Measurements from ENCODE around the gene MYO16.
"Not testable (repeated sequence)": the region's sequence is repeated elsewhere in the genome, so short reads cannot be mapped to it uniquely, and the experiment has no call there.

The MYO16 gene

DNA sequence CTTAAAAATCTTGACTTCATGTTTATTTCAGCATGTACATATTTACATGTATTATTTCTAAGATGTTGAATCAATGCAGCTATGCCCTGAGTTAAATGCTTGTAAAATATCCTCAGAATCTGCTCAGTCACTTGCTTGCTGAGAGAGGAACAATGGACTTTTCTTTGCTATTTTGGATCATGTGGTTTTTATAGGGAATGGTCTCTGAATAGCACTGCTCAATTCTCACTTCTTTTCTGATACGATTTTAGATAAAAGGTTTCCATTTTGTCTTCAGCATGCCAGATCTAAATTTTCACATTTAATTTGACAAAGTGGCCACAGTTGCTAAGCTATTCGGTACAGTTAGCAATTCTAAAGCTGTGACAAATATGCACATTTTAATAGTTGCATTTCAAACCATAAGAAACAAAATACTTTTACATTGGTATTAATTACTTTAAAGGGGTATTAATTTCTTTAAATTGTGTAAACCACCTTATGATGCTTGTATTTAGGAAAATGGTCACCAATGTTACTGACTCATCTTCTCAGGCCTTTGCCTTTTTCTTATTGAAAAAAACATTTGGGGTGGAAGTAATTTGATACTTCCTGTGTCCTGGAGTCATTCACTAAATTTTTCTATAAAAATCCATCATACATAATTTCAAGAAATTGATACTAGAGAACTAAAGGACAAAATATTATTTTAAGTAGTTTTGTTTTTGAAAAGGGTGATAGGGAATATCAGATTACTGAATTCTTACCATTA lies 113.5 kb downstream of the MYO16 start:
- no peak for DNase-seq (ENCODE audit: low read depth)

DNA sequence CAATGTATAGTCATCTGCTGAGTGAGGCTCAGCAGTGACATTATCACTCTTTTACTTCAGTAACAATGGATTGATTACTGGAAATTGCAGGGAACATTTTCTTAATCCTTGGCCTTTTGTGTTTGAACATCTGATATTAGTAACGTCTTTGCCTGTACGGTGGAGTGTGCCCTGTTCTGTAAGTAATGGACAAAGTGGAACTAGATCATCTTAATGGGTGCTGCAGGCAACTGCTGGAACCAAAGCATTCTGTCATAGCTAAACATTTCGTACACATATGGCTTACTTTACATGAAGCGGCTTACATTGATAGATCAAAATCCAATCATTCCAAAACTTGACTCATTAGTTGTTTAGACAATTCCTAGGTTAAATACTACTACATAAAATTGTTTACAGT lies 114.1 kb downstream of the MYO16 start:
- DNase-seq (ENCODE audit: low read depth), result no peak

DNA sequence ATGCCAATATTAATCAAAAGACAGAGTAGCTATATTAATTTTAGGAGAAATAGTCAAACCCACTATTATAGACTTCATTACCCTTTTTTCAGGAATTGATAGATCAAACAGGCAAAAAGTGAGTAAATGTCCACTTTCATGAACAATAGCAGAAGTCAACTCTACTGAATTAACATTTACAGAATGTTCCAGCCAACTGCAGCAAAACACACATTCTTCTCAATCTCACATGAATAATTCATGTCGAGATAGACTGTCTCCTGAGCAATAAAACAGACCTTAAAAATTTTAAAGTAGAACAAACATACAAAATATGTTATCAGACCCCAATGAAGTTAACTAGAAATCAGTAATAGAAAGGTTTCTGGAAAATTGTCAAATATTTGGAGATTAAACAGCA lies 118.4 kb downstream of the MYO16 start:
- no peak for DNase-seq (ENCODE audit: low read depth)

DNA sequence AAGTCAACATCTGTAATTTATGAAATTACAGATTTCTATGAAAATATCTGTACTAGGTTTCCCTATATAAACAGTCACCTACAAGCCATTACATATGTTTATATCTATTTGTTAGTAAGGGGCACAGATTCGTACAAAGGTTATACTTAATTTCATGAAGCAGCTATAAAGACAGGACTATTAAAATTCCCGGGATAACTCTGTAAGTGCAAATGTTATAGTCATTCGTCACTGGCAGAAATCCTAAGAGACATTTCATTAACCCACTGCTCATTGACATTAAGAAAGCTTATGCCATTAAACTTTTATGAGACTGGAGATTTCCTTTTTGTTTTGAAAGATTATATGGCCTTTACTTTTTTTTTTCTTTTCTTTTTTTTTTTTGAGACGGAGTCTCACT lies 122.9 kb downstream of the MYO16 start:
- DNase-seq (ENCODE audit: low read depth), result no peak

DNA sequence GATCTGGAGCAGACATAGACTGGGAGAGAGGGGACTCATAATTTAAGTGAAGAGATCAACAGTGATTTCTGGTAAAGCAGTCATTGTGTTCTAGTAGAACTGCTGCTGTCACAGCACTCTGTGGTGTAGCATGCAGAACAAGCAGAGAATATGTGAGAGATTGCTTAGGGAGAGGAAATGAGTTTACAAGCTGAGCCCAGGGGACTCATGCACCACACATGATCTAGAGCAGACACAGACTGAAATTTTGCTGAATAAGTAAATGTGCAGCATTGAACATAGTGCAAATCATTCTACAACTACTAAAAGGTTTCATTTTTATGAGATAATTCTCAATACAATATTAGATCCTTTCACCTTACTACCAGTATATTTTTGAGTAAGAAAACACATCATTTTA lies 125.7 kb downstream of the MYO16 start:
- no peak for DNase-seq (ENCODE audit: low read depth)

DNA sequence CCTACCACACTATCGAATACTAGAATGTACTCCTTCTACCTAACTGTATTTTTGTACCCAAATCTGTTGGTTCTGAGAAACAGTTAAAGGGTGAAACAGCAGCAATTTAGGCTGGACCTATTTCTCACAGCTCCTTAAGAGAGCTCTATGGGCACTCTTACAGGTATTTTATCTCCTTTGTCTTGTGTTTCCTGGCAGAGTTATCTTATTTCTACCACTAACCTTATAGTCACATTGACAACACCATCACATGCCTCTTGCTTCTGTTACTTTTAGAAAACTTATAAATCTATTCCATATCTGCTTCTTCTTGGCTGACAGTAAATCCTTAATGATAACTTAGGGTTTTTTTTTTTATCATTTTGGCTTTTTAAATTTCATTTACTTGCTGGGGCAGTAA lies 130.7 kb downstream of the MYO16 start:
- DNase-seq (ENCODE audit: low read depth), result no peak

DNA sequence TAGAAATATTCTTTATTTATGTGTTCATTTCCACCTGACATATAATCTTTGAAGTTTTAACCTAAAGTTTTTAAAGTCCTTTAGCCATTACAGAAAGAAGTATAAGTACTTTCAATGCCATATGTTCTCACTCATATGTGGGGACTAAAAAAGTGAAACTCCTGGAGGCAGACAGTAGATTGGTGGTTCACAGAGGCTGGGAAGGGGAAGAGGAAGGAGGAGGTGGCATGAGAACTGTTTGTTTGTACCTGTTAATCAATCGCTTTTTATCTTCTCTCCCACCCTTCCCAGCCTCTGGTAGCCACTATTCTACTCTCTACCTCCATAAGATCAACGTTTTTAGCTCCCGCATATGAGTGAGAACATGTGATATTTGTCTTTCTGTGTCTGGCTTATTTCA lies 131.1 kb downstream of the MYO16 start:
- DNase-seq (ENCODE audit: low read depth), result no peak

DNA sequence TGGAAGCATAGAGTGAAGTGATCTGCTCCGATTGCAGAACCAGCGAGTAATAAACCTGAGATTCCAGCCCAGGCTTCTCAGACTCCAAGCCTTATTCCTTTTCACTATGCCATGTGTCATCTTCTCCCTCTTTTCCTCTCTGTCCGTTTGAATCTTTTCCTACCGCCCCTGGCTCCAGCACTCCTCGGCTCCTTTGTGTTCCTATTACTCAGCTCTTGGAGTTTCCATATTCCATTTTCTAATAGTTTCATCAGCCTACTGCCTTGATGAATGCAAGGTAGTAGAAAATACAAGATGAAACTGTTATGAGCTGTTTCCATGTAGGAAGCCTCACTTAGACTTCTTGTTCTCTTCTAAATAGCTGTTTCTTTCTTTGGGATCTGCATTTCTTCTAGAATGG lies 138.6 kb downstream of the MYO16 start:
- DNase-seq (ENCODE audit: low read depth), result no peak

DNA sequence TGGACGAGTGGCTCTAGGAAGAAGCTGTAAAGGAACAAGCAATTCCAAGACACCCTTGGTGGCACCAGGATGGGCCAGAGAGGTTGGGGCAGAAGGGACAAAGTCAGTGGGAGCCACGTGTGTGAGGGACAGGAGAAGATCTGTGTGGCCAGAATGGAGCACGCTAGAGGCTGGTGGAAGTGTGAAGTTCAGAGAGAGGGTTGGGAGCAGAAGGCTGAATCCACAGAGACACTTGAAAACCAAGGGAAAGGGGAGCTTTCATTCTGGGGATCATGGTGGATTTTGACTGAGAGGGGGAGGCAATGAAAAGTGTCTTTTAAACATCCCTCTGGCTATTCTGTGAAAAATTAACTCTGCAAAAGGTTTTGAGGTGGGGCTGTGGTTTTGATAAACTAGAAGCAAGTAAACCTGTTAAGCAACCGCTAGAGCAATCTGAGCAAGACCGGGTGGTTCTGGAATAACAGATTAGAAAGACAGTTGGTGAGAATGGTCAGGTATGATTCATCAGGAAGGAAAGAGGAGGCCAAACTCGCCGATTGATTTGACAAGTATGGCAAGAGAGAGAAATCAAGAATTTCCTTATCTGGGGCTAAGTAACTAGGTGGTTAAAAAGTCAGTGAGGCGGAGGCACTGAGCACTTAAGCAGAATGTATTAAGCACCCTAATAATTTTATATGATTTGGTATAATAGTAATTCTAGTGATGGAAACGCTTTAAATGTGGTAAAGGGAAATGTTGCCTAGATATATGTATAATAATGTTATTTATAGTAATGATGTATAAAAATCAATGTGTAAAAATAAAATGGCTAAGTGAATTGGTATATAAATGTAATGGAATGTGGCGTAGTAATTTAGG lies 140.0 kb downstream of the MYO16 start:
- DNase-seq (ENCODE audit: low read depth), result no peak

DNA sequence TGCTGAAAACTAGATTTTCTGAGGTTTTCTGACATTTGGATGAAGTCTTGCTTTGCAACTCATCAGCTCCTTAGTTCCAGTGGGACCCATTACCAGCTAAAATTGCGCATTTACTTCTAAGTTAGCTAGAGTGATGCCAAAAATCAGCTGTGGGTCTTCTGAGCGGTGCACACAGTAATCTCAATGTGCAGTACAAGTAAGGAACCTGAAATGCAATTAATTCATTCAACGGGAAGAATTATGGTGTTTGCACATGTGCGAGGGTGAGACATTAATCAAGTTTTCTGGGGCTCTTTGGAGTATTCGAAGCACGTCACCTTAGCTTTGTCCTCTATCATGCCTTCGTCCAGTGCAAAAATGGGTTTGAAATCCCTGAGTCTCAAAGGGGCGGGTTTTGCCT lies 146.2 kb downstream of the MYO16 start:
- DNase-seq (ENCODE audit: low read depth), result no peak

DNA sequence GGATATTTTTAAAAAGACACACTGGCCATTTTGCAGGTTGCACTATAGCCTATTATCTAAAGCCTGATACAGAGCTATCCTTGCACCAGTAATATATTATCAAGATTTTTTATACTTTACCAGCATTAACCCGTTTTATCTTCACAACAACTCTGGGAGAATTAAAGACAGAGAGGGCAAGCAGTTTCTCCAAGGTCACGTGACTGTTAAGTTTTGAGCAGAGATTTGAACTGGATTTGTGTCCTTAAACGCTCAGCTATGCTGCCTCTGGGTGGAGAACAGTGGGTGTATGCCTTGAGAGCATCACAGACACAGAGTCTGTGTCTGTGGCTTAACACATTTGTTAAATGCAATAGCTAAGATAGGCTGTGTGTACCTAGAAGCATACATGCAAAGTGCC lies 147.2 kb downstream of the MYO16 start:
- DNase-seq (ENCODE audit: low read depth), result no peak

DNA sequence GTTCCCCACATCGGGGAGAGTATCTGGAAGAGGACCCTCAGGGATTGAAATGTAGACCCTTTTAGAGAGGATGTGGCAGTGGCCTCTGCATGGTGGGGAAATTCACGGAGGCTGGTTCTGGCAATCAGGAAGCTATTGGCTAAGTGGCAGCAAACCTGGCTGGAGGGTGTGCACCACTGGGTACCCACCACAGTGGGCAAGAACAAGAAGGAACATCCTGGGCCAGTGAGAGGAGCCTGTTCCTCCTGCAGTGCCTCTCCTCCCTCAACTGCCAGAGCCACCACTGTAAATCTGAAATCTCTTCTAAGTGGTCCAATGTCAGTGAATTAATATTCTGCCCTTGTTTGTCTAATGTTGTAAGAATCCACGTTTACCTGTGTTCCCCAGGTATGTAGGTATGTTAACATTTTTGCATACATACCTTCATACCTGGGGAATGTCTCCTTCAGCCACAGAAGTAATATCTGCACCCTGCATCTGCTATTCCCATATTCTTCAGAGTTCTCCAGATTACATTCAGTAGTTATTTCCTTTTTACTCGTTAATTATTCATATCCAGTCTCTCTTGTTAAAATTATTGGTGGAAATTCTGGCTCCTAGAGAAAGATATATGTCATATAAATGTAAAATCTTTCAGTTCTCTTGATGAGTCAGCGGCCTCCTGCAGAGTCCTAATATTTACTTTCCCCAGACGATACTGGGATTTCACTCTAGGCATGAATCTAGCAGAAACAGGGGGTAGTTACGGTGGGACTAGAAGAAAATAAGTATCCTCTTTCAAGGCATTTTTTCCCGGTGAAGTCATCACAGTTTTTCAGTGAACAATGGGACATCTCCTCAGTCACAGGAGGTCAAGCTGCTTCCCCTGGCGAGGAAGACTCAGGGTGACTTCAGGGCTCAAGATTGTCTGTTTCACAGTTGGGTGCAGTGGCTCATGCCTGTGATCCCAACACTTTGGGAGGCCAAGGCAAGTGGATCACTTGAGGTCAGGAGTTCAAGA lies 148.3 kb downstream of the MYO16 start:
- DNase-seq (ENCODE audit: low read depth), result no peak

DNA sequence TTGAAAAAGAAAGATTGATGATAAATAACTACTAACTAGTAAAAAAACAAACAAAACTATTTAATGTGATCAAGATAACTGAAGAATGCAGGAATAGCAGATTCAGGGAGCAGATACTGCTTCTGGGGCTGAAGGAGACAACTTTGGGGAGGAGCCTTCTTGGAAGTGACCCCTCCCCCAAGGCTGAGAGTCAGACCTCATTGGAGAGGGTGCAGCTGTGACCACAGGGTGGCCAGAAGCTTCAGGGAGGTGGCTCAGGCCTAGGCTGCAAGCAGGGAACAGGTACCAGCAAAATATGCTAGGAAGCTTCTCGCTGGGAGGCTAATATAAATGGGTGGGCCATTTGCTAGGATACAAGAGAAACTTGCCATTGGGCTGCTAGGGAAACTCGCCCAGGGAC lies 149.9 kb downstream of the MYO16 start:
- no peak for DNase-seq (ENCODE audit: low read depth)

DNA sequence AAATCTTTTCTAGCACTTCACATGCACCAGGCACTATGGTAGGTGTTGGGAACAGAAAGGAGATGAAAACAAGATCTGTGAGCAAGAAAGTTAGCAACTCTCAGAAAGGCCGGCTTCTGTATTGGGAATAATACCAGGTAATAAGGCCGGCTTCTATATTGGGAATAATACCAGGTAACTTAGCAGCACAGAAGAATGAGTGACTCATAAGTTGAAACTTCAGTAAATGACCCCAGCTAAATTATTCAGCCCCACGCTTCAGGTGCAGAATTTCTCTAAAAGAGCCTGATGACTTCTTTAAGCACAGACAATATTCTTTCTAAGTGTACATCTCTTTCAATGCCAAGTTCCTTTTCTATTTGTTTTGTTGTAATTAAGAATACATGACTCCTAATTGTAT lies 151.3 kb downstream of the MYO16 start:
- DNase-seq (ENCODE audit: low read depth), result no peak

DNA sequence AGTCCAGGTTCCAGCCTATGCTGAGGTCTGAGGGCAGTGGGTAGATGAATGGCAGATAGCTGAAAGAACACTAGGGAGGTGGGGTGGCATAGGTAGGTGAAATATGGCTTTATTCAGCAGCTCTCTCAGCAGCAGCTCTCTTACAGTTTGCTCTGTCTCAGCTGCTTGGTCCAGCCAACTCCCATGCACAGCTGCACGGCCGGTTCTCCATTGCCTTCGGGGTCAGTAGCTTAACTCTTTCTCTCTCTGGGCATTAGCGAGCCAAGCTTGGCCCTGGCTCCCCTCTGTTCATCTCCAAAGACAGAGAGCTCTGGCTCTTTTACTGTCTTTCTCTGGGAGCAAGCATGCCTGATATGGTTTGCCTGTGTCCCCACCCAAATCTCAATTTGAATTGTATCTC lies 151.9 kb downstream of the MYO16 start:
- no peak for DNase-seq (ENCODE audit: low read depth)

DNA sequence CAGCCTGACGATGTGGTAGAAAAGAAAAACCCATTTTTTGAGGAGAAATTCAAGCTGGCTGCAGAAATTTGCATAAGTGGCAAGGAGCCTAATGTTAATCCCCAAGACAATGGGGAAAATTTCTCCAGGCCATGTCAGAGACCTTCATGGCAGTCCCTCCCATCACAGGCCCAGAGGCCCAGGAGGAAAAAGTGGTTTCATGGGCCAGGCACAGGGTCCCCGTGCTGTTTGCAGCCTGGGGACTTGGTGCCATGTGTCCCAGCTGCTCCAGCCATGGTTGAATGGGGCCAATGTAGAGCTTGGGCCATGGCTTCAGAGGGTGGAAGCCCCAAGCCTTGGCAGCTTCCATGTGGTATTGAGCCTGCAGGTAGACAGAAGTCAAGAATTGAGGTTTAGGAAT lies 153.1 kb downstream of the MYO16 start:
- not testable (repeated sequence) for DNase-seq (ENCODE audit: low read depth)

DNA sequence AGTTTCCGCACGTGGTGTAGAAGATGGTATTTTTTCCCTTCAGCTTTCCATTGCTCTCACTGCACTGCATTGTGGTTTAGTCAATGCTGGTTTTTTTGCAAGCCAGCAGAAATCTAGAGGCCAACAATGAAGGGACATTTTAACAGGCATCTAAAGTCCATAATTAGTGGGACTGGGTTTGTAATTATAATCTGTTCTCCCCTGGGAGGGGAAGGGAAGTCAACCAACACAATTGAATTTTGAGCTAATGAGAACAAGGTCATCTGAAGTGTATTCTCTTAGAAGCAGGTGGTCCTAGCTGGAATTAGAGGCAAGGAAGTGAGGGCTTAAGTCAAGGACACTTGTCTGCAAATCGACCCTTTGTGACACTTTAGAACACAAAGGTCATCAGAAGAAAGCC lies 156.4 kb downstream of the MYO16 start:
- DNase-seq (ENCODE audit: low read depth), result no peak

DNA sequence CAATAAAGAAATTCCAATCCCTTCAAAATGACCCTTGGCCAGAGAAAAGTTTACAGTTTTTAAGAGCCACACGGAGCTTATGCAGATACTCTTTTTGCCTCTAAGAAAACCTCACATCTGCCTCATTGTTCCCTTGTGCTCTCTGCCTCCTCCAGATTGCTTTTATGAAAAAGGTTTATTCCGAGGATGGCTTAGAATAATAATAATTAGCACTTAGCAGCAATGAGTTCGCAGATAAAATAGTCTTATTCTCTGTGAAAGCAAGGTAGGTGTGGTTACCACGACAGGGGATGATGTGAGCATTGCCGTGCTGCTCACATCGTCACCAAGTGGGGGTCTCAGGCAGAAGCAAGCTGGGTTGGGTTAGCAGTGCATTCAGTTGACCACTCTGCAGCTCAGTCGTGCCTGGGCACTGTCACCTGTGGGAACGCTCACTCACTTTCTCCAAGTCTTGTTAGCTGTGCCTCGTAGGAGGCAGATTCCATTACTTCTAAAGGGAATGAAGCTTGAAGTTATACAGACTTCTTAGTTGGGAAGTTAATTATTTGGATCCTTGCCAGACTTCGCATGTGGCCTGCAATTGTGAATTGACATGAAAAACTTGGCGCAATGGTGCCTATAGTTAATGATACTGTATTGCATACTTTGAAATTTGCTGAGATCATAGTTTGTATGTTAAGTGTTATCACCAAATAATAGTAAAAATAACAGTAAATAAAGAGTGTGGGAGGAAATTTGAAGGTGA lies 157.2 kb downstream of the MYO16 start:
- no peak for DNase-seq (ENCODE audit: low read depth)

DNA sequence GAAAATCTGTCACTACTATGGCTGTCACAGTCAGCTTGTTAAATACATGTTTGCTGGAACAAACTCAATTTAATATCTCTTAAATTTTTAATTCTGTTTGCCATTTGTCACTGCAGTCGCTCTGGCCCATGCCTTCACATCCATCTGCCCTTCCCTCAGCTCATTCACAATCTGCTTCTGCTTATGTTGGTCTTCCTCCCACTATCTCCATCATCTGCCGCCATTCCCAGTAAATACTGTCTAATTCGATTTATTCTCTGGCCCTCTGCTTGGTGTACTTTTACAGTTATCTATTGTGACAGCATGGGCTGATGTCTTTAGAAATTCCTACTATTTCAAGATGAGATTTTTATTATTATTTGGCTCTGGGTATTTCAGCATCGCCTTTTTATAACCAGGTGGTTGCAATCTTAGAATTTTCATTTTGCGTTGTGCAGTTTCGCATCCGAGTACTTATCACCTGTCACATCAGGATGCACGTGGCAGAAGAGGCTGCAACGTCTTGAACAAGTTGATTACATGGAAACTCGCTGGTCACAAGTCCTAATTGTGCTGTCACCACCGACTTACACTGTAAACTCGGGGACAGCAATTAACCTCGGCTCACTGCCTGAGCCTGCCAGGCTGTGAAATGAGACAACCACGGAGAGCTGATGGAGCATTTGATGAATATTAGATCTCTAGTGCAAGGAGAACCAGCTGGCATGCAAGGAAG lies 158.4 kb downstream of the MYO16 start:
- DNase-seq (ENCODE audit: low read depth), result no peak

DNA sequence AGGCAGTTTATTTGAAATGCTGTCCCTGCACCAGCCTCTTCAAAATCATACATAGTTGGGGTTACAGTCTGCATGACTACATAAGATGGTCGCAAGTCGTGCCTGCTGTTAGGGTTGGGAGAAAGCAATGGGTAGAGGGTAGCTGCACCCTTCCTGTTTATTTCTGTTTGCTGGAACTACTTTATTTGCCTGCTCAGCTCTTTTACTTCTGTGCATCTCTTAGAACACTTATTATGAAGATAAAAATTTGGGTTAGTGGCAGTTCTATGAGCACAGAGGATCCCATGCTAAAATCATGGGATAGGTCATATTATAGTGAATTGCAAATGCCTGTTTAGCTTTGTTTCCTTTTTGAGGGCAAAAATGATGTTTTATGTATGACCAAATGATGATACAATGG lies 160.1 kb downstream of the MYO16 start:
- DNase-seq (ENCODE audit: low read depth), result no peak

DNA sequence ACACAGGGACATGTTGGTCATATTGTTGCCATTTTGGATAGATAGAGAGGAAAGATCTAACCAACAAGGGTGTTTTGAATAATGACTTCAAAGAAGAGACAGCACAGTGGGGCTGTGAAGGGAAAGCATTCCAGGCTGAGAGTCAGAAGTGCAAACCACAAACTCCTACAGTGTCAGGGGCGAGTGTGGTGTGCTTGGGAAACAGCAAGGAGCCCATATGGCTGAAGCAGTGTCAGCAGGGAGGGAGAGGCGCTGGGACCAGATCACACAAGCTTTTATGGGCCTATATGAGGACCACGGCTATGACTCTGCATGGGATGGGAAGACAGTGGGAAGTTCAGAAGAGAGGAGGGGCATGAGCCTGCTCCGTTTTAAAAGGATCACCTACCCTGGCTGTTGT lies 166.4 kb downstream of the MYO16 start:
- no peak for DNase-seq (ENCODE audit: low read depth)

Measured in stimulated activated CD8-positive, alpha-beta memory T cell treated with anti-CD3 and anti-CD28 coated beads, Interleukin-12 subunit alpha, Interleukin-12 subunit beta, amount 100 ng/mL, for 4 hours (primary cell).